ENCODE results near the gene HOXC9.

HOXC9 gene

GRCh38 chr12:54045401-54045800 lies 45.4 kb downstream of the HOXC9 start:
- H3K4me3 ChIP-seq (ENCODE audit: low read depth in 1 of 2, low read length in 2 of 2) = no peak overlapping the region
- no peaks in the 10 kb centered on the region for H3K4me1 ChIP-seq (ENCODE audit: control insufficient read depth in 1 of 2, insufficient read depth in 2 of 2, low read length in 2 of 2)
- H3K27me3 ChIP-seq (ENCODE audit: low read depth, low read length) = peaks cover 10% of the 10 kb centered on the region
- H3K27ac ChIP-seq (ENCODE audit: low read length) = no peak overlapping the region
- no peaks in the 10 kb centered on the region for H3K9me3 ChIP-seq (ENCODE audit: control insufficient read depth in 1 of 2, low read length in 2 of 2)
- H3K36me3 ChIP-seq (ENCODE audit: control insufficient read depth in 1 of 2, insufficient read depth in 2 of 2, low read length in 2 of 2) = no peaks in the 10 kb centered on the region

- peaks cover 9% of the 10 kb centered on the region for H3K27me3 ChIP-seq (ENCODE audit: low read depth, low read length)
- no peaks in the 10 kb centered on the region for H3K4me1 ChIP-seq (ENCODE audit: control insufficient read depth in 1 of 2, insufficient read depth in 2 of 2, low read length in 2 of 2)
- no peaks in the 10 kb centered on the region for H3K36me3 ChIP-seq (ENCODE audit: control insufficient read depth in 1 of 2, insufficient read depth in 2 of 2, low read length in 2 of 2)
- no peaks in the 10 kb centered on the region for H3K9me3 ChIP-seq (ENCODE audit: control insufficient read depth in 1 of 2, low read length in 2 of 2)
- H3K27ac ChIP-seq (ENCODE audit: low read length) = no peak overlapping the region
- H3K4me3 ChIP-seq (ENCODE audit: low read depth in 1 of 2, low read length in 2 of 2) = no peak overlapping the region
Observed at GRCh38 chr12:54045868-54046521, 46.0 kb downstream of the HOXC9 start.

GRCh38 chr12:54046809-54047159 lies 46.8 kb downstream of the HOXC9 start:
- H3K4me1 ChIP-seq (ENCODE audit: control insufficient read depth in 1 of 2, insufficient read depth in 2 of 2, low read length in 2 of 2) = peaks cover 0 to under 1% of the 10 kb centered on the region in 2 donors
- H3K36me3 ChIP-seq (ENCODE audit: control insufficient read depth in 1 of 2, insufficient read depth in 2 of 2, low read length in 2 of 2) = no peaks in the 10 kb centered on the region
- H3K4me3 ChIP-seq (ENCODE audit: low read depth in 1 of 2, low read length in 2 of 2) = no peak overlapping the region
- H3K9me3 ChIP-seq (ENCODE audit: control insufficient read depth in 1 of 2, low read length in 2 of 2) = no peaks in the 10 kb centered on the region
- peaks cover 9% of the 10 kb centered on the region for H3K27me3 ChIP-seq (ENCODE audit: low read depth, low read length)
- H3K27ac ChIP-seq (ENCODE audit: low read length) = no peak overlapping the region

- H3K9me3 ChIP-seq (ENCODE audit: control insufficient read depth in 1 of 2, low read length in 2 of 2) = no peaks in the 10 kb centered on the region
- no peak overlapping the region for H3K27ac ChIP-seq (ENCODE audit: low read length)
- peaks cover 9% of the 10 kb centered on the region for H3K27me3 ChIP-seq (ENCODE audit: low read depth, low read length)
- no peaks in the 10 kb centered on the region for H3K36me3 ChIP-seq (ENCODE audit: control insufficient read depth in 1 of 2, insufficient read depth in 2 of 2, low read length in 2 of 2)
- no peak overlapping the region for H3K4me3 ChIP-seq (ENCODE audit: low read depth in 1 of 2, low read length in 2 of 2)
- peaks cover 0 to 5% of the 10 kb centered on the region in 2 donors for H3K4me1 ChIP-seq (ENCODE audit: control insufficient read depth in 1 of 2, insufficient read depth in 2 of 2, low read length in 2 of 2)
Observed at GRCh38 chr12:54047160-54047963, 47.4 kb downstream of the HOXC9 start.

- H3K27me3 ChIP-seq (ENCODE audit: low read depth, low read length) = peaks cover 13% of the 10 kb centered on the region
- no peak overlapping the region for H3K4me3 ChIP-seq (ENCODE audit: low read depth in 1 of 2, low read length in 2 of 2)
Observed at GRCh38 chr12:54047964-54048303, 48.0 kb downstream of the HOXC9 start.

GRCh38 chr12:54048406-54049093 lies 48.6 kb downstream of the HOXC9 start:
- Histone ChIP-seq H3K4me1 (ENCODE audit: control insufficient read depth in 1 of 2, insufficient read depth in 2 of 2, low read length in 2 of 2) (peaks cover 0 to 12% of the 10 kb centered on the region in 2 donors), H3K36me3 (ENCODE audit: control insufficient read depth in 1 of 2, insufficient read depth in 2 of 2, low read length in 2 of 2) (no peaks in the 10 kb centered on the region), H3K27ac (ENCODE audit: low read length) (no peak overlapping the region), H3K9me3 (ENCODE audit: control insufficient read depth in 1 of 2, low read length in 2 of 2) (no peaks in the 10 kb centered on the region), H3K27me3 (ENCODE audit: low read depth, low read length) (peaks cover 14% of the 10 kb centered on the region), H3K4me3 (ENCODE audit: low read depth in 1 of 2, low read length in 2 of 2) (no peak overlapping the region)

More at GRCh38 chr12:54047964-54048303, 48.0 kb downstream of the HOXC9 start:
- no peak overlapping the region for H3K27ac ChIP-seq (ENCODE audit: low read length)
- H3K9me3 ChIP-seq (ENCODE audit: control insufficient read depth in 1 of 2, low read length in 2 of 2) = no peaks in the 10 kb centered on the region
- H3K36me3 ChIP-seq (ENCODE audit: control insufficient read depth in 1 of 2, insufficient read depth in 2 of 2, low read length in 2 of 2) = no peaks in the 10 kb centered on the region
- peaks cover 0 to 10% of the 10 kb centered on the region in 2 donors for H3K4me1 ChIP-seq (ENCODE audit: control insufficient read depth in 1 of 2, insufficient read depth in 2 of 2, low read length in 2 of 2)

- Histone ChIP-seq H3K36me3 (ENCODE audit: control insufficient read depth in 1 of 2, insufficient read depth in 2 of 2, low read length in 2 of 2) (no peaks in the 10 kb centered on the region), H3K4me1 (ENCODE audit: control insufficient read depth in 1 of 2, insufficient read depth in 2 of 2, low read length in 2 of 2) (peaks cover 0 to 12% of the 10 kb centered on the region in 2 donors), H3K9me3 (ENCODE audit: control insufficient read depth in 1 of 2, low read length in 2 of 2) (no peaks in the 10 kb centered on the region), H3K4me3 (ENCODE audit: low read depth in 1 of 2, low read length in 2 of 2) (no peak overlapping the region), H3K27me3 (ENCODE audit: low read depth, low read length) (peaks cover 18% of the 10 kb centered on the region), H3K27ac (ENCODE audit: low read length) (no peak overlapping the region)
Observed at GRCh38 chr12:54049108-54049507, 49.1 kb downstream of the HOXC9 start.

GRCh38 chr12:54050482-54050810 lies 50.5 kb downstream of the HOXC9 start:
- Histone ChIP-seq H3K4me1 (ENCODE audit: control insufficient read depth in 1 of 2, insufficient read depth in 2 of 2, low read length in 2 of 2) (peaks cover 0 to 14% of the 10 kb centered on the region in 2 donors), H3K9me3 (ENCODE audit: control insufficient read depth in 1 of 2, low read length in 2 of 2) (no peaks in the 10 kb centered on the region), H3K4me3 (ENCODE audit: low read depth in 1 of 2, low read length in 2 of 2) (no peak overlapping the region), H3K27me3 (ENCODE audit: low read depth, low read length) (peaks cover 20% of the 10 kb centered on the region), H3K27ac (ENCODE audit: low read length) (no peak overlapping the region), H3K36me3 (ENCODE audit: control insufficient read depth in 1 of 2, insufficient read depth in 2 of 2, low read length in 2 of 2) (no peaks in the 10 kb centered on the region)

- no peaks in the 10 kb centered on the region for H3K9me3 ChIP-seq (ENCODE audit: control insufficient read depth in 1 of 2, low read length in 2 of 2)
- no peaks in the 10 kb centered on the region for H3K36me3 ChIP-seq (ENCODE audit: control insufficient read depth in 1 of 2, insufficient read depth in 2 of 2, low read length in 2 of 2)
- peaks cover 0 to 22% of the 10 kb centered on the region in 2 donors for H3K4me1 ChIP-seq (ENCODE audit: control insufficient read depth in 1 of 2, insufficient read depth in 2 of 2, low read length in 2 of 2)
- H3K4me3 ChIP-seq (ENCODE audit: low read depth in 1 of 2, low read length in 2 of 2) = no peak overlapping the region
- no peak overlapping the region for H3K27ac ChIP-seq (ENCODE audit: low read length)
- peaks cover 20% of the 10 kb centered on the region for H3K27me3 ChIP-seq (ENCODE audit: low read depth, low read length)
Observed at GRCh38 chr12:54051026-54051842, 51.3 kb downstream of the HOXC9 start.

- no peaks in the 10 kb centered on the region for H3K36me3 ChIP-seq (ENCODE audit: control insufficient read depth in 1 of 2, insufficient read depth in 2 of 2, low read length in 2 of 2)
- no peak overlapping the region for H3K27ac ChIP-seq (ENCODE audit: low read length)
- peaks cover 16% of the 10 kb centered on the region for H3K27me3 ChIP-seq (ENCODE audit: low read depth, low read length)
- H3K4me3 ChIP-seq (ENCODE audit: low read depth in 1 of 2, low read length in 2 of 2) = peak overlapping the region in 1 of 2 donors; percentile 83
- no peaks in the 10 kb centered on the region for H3K9me3 ChIP-seq (ENCODE audit: control insufficient read depth in 1 of 2, low read length in 2 of 2)
- H3K4me1 ChIP-seq (ENCODE audit: control insufficient read depth in 1 of 2, insufficient read depth in 2 of 2, low read length in 2 of 2) = peaks cover 0 to 22% of the 10 kb centered on the region in 2 donors
Observed at GRCh38 chr12:54051874-54052437, 52.0 kb downstream of the HOXC9 start.
